GM12874 (cell line): ENCODE results near the gene PLAGL1.
A peak's percentile ranks its signal among the peaks of the same experiment; 100 is the strongest.

ENCODE experiments used
- CTCF ChIP-seq: IDR thresholded peaks from 2 replicates; pipeline ENCODE4 v1.5.1; 2011; ENCODE audit warnings: low read depth, mild to moderate bottlenecking, control low read depth, low read length, moderate library complexity; ENCODE audit not compliant: insufficient read depth

PLAGL1 gene

GRCh38 chr6:143949962-143950361 is 58.1 kb downstream of the PLAGL1 start:
- no peak for TF ChIP-seq CTCF

- no peak for TF ChIP-seq CTCF
Measured at GRCh38 chr6:143949535-143949934, 58.5 kb downstream of the PLAGL1 start.

- TF ChIP-seq CTCF, result no peak
Measured at GRCh38 chr6:143948208-143948607, 59.9 kb downstream of the PLAGL1 start.

- TF ChIP-seq CTCF, result peak; percentile 85
Measured at GRCh38 chr6:143941852-143942627, 66.0 kb downstream of the PLAGL1 start.

- TF ChIP-seq CTCF, result peak; percentile 77
Measured at GRCh38 chr6:143940011-143940597, 68.0 kb downstream of the PLAGL1 start.

GRCh38 chr6:143939364-143939763 is 68.7 kb downstream of the PLAGL1 start:
- TF ChIP-seq CTCF, result no peak

GRCh38 chr6:143937668-143937970 is 70.4 kb downstream of the PLAGL1 start:
- TF ChIP-seq CTCF, result no peak
